Measurements from ENCODE around the gene SH3PXD2A. TPM values are rescaled to one million over a fixed set of nuclear protein-coding genes. Genes with fewer than 3 reads are reported as not detected.

The SH3PXD2A gene
- total RNA-seq, 5 donors from 2014 or later (not counting 1 experiment from before 2014, with no cell fraction given) = 5.8 to 11.8 (median 9.8) TPM

Other genes starting within 250 kb of the SH3PXD2A start
- gene STN1, start 62.6 kb upstream of the SH3PXD2A start, total RNA-seq = 10 to 100 TPM; 37.6 to 47.5 (median 41.8) TPM
- gene SLK, start 111.6 kb upstream of the SH3PXD2A start, total RNA-seq = 10 to 100 TPM; 20.9 to 30.4 (median 27.3) TPM
- under 1 TPM in 1 of 5 donors, not detected in 4; 0.16 TPM for gene COL17A1, start 230.3 kb upstream of the SH3PXD2A start, total RNA-seq

Measured in T-cell (primary cell).